ENCODE results near the gene ARHGAP4.

The ARHGAP4 gene

GRCh38 chrX:153944800-153945150 lies 18.7 kb upstream of the ARHGAP4 start:
- no peak for DNase-seq

- peak; percentile 18 to 35 (median 27) for DNase-seq
Measured at GRCh38 chrX:153944140-153944799, 18.2 kb upstream of the ARHGAP4 start, which contains the start of gene RENBP. Gene RENBP, minus strand, starts transcription at chrX:153944643. Its CDS starts 33 bp downstream, at chrX:153944610.

DNA sequence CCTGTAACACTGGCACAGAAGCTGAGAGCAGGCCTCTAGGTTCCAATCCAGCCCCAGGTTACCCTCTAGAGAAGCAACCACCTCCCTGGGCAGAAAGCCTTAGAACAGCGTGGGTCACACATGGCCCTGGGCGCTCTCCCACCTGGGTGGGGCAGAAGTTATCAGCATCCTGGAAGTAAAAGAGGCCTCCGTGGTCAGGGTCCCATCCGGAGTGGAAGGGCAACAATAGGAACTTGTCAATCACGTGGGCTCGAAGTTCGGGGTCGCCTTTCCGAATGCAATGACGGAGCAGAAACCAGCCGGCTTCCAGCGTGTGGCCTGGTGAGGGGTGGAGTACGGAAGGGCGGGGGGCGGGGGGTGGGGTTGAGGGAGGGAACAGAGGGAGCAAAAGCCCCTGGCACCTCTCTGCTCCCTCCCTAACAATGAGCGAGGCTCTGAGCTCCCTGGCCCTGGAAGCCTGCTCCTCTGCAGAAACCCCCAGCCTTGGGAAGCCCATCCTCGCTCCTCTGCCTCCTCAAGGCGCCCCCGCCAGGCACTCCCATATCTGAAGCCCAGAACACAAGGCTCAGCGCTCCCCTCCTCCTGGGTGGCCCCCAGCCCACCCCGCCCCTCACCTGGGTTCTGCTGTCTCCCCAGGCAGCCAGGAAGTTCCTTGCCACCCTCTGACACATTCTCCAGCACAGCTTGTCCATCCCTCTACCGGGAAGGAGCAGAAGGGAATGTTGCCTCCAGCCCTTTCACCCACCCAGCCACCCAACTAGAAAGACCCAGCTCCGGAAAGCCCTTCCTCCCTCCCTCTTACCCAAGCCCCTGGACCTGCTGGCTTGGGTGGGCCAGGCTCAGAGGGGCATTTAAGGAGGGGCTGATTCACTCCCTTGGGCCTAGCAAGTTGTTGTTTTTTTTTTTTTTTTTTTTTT lies 15.5 kb upstream of the ARHGAP4 start:
- no peak for DNase-seq

GRCh38 chrX:153939573-153939972 lies 13.5 kb upstream of the ARHGAP4 start:
- peak in 1 of 3 experiments; percentile 46 for DNase-seq

GRCh38 chrX:153938226-153938786 lies 12.2 kb upstream of the ARHGAP4 start:
- no peak for DNase-seq

DNA sequence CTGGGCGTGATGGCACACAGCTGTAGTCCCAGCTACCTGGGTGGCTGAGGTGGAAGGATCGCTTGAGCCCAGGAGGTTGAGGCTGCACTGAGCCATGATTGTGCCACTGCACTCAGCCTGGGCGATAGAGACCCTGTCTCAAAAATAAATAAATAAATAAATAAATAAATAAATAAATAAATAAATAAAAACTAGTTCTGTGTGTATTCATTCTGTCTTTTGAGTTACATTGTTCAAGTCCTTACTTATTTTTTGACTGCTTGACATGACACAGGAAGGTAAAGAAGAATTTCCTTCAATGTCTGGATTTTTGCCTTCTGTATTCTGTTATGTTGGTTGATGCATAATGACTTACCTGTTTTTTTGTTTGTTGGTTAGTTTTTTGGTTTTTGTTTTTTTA lies 11.0 kb upstream of the ARHGAP4 start:
- DNase-seq, result no peak

- peak; percentile 34 to 73 (median 57) for DNase-seq
Measured at GRCh38 chrX:153935326-153935851, 9.3 kb upstream of the ARHGAP4 start.

DNA sequence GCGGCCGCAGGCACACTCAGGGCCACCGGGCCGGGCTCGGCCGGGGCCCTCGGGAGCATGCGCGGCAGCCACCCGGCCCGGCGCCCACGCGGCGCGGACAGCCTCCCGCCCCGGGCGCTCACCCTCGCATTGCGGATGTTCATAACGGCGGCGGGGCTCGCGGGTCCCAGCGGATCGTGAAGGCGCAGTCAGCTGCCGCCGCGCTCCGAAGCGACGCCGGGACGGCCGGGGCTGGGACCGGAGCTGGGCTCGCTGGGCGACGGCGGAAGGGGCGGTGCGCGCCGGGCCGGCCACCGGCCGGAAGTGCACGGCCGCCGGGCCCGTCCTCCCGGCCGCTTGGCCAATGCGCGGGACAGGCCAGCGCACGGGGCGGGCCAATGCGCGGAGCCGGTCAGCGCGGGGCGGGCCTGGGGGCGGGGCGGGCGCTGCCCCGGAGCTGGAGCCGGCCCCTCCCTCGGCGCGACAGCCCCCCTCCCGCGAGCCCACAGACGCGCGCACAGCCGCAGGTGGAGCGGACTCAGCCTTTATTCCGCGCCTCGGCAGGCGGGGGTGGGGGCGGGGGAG lies 8.8 kb upstream of the ARHGAP4 start, which contains the start of gene NAA10:
Gene NAA10, minus strand, starts transcription at position 276 of the 564 bp plus-strand sequence. Its CDS starts 133 bp downstream, at position 143.
- peak; percentile 86 to 89 (median 86) for DNase-seq

DNA sequence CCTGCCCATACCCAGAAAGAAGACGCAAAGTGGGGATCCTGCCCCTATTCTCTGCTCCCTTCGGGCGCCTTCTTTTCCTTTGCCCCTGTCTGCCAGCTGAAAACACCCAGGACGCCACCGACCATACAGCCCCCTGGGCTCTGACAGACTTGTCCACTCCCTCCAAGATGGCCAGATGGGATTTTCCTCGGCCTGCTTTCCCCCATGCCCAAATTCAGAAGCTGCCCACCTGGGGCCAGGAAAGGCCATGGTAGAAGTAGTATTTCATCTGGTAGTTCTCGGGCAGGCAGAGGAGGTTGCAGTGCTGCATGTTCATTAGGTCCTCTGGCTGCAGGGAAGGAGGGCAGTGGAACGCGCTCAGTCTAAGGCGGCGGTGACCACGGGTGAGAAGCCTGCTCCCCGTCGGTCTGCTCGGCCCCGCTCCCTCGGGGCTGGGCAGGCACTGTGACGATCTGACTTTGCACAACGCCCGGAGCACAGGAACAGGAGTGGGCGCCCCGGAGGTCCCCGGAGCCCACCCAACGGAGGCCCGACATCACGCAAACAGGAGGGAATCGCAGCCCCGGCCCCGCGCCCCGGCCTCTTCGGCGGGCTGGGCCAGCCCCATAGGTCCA lies 8.2 kb upstream of the ARHGAP4 start:
- DNase-seq, result peak in 1 of 3 experiments; percentile 49

GRCh38 chrX:153933748-153934147 lies 7.7 kb upstream of the ARHGAP4 start:
- DNase-seq, result no peak

- no peak for DNase-seq
Measured at GRCh38 chrX:153932220-153932915, 6.3 kb upstream of the ARHGAP4 start.

GRCh38 chrX:153931748-153932147 lies 5.7 kb upstream of the ARHGAP4 start:
- DNase-seq, result no peak

DNA sequence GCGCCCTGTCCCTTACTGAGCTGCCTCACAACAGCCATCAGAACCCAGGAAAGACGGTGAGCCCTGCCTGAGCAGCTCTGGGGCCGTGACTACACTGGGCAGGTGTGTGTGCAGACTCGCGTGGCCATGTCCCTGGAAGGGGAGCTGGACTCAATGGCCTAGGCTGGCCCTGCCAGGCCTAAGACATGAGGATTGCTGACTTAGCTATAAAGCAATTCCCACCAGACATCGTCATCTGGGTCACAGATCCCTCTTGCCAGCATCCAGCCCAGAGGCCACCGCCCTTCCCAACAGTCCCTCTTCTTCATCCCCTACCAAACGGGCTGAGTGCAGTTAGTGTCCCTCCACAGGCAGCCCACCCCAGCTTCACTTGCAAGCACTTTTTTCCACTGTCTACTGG lies 5.1 kb upstream of the ARHGAP4 start:
- DNase-seq, result no peak

DNA sequence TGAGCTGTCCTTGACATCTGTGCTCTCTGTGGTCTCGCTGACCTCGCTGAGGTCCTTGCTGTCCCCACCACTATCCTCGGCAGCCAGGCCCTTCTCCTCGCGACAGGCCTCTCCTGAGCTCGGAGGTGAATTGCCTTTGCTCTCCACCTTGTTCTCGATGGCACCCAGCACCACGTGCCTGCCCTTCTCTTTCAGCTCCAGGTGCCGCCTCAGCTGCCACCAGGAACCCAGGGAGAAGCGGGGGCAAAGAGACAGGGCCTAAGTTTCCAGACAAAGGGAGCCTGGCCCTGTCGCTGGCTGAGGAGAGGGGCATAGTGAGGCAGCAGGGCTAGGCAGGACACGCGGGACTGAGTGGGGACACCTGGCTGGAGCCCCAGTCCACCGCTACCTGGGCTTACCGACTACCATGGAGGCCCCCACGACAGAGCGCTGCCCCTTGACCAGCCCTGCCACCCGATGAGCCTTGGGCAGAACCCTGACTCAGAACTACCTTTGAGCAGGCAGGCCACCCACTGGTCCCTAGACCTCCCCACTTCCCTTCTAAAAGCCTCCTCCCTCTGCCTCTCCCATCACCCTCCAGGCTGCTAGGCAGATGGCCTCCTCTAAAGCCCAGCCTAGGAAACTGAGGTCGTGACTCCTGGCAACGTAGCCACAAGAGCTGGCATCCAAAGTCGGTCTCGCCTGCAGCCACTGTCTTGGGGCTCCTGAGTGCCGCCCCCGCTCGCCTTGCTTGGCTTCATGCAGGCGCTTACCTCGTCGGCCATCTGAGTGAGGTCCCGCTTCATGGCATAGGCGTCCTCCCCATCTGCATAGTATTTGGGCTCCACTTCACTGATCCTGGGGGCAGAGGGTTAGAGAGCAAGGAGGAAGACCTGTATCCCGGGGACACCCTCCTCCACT lies 4.2 kb upstream of the ARHGAP4 start:
- no peak for DNase-seq

- no peak for DNase-seq
Measured at GRCh38 chrX:153929576-153929975, 3.5 kb upstream of the ARHGAP4 start.

GRCh38 chrX:153928846-153929245 lies 2.8 kb upstream of the ARHGAP4 start:
- DNase-seq, result no peak

GRCh38 chrX:153927922-153928760 lies 2.1 kb upstream of the ARHGAP4 start:
- peak; percentile 99 for DNase-seq

GRCh38 chrX:153927672-153927921 lies 1.5 kb upstream of the ARHGAP4 start:
- no peak for DNase-seq

- peak; percentile 51 to 87 (median 72) for DNase-seq
Measured at GRCh38 chrX:153926858-153927671, 1.0 kb upstream of the ARHGAP4 start.
